GM12891 (cell line): ENCODE data around the gene OLFML3.

ENCODE experiments used
- POLR2A ChIP-seq: IDR thresholded peaks from 2 replicates; pipeline ENCODE4 v1.6.1; 2011; ENCODE audit warnings: low read depth, low read length, control low read depth
- POLR2AphosphoS5 ChIP-seq: IDR thresholded peaks from 2 replicates; pipeline ENCODE4 v1.6.1; 2011; ENCODE audit warnings: low read depth, low read length, control low read depth

- no peak for TF ChIP-seq POLR2A
- no peak for TF ChIP-seq POLR2AphosphoS5
These were observed 11.3 kb downstream of the OLFML3 start for GRCh38 chr1:113990530-113990929.
